ENCODE measurements around the gene GPR65. TPM values are rescaled to one million over a fixed set of nuclear protein-coding genes. Genes with fewer than 3 reads are reported as not detected.

The GPR65 gene
- total and polyA plus RNA-seq, 9 of the 15 experiments (the other 6 are each of a cell fraction or from before 2014, with no cell fraction given) = 0.03 to 0.11 (median 0.04) TPM; not detected in 6

DNA sequence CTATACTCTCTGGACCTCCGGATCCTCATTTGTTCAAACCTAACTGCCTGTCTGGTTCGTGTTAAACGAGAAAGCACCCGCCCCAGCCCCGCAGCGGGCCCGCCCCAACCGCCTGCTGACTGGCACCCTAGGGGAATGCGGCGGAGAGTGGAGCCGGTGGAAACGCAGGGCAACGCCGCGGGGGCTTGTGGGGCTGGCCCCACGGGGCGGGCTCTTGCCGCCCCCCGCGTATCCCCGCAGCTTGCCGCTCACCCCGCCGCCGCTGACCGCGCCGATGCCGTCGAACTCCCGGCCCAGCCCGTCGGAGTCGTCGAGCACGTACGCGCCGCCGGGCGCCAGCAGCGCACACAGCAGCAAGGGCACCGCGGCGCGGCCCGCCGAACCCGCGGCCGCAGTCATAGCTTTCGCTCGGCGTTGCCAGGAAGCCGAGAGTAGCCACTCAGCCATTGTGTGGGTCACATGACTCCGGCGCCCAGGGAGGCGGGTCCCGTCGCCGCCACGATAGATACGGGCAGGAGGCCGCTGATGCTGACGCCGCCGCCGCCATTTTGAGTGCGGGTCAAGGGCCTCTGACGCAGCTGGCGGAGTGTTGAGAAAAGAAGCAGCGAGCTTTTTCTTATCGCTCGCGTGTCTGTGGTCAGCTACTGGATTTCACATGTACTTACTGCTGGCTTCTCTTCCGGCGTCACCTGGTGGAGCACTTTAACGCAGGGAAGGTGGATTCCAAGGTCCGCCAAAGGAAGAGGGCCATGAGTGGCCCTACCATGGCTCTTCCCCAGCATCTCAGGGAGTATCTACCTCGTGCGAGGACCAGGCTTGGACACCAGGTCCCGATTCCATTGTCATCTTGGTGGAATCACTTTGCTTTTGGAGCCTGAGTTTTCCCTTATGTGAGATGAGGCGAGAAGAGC lies 12.0 kb upstream of the GPR65 start, which contains the start of gene GALC (continued):
- TF ChIP-seq, protein P1, sequence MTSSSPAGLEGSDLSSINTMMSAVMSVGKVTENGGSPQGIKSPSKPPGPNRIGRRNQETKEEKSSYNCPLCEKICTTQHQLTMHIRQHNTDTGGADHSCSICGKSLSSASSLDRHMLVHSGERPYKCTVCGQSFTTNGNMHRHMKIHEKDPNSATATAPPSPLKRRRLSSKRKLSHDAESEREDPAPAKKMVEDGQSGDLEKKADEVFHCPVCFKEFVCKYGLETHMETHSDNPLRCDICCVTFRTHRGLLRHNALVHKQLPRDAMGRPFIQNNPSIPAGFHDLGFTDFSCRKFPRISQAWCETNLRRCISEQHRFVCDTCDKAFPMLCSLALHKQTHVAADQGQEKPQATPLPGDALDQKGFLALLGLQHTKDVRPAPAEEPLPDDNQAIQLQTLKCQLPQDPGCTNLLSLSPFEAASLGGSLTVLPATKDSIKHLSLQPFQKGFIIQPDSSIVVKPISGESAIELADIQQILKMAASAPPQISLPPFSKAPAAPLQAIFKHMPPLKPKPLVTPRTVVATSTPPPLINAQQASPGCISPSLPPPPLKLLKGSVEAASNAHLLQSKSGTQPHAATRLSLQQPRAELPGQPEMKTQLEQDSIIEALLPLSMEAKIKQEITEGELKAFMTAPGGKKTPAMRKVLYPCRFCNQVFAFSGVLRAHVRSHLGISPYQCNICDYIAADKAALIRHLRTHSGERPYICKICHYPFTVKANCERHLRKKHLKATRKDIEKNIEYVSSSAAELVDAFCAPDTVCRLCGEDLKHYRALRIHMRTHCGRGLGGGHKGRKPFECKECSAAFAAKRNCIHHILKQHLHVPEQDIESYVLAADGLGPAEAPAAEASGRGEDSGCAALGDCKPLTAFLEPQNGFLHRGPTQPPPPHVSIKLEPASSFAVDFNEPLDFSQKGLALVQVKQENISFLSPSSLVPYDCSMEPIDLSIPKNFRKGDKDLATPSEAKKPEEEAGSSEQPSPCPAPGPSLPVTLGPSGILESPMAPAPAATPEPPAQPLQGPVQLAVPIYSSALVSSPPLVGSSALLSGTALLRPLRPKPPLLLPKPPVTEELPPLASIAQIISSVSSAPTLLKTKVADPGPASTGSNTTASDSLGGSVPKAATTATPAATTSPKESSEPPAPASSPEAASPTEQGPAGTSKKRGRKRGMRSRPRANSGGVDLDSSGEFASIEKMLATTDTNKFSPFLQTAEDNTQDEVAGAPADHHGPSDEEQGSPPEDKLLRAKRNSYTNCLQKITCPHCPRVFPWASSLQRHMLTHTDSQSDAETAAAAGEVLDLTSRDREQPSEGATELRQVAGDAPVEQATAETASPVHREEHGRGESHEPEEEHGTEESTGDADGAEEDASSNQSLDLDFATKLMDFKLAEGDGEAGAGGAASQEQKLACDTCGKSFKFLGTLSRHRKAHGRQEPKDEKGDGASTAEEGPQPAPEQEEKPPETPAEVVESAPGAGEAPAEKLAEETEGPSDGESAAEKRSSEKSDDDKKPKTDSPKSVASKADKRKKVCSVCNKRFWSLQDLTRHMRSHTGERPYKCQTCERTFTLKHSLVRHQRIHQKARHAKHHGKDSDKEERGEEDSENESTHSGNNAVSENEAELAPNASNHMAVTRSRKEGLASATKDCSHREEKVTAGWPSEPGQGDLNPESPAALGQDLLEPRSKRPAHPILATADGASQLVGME (CRISPR knock-in tag; IDR thresholded peaks at IDR 0.05) = no peak
- TF ChIP-seq GABPA (tag; conservative IDR thresholded peaks at IDR 0.05; ENCODE audit: low read depth) = peak; percentile 50
- TF ChIP-seq RBM14 (IDR thresholded peaks at IDR 0.05; ENCODE audit: borderline replicate concordance, insufficient read depth, low read depth, low read length) = no peak
- no peak for TF ChIP-seq RBM34 (IDR thresholded peaks at IDR 0.05; ENCODE audit: borderline replicate concordance, insufficient read depth, low read length)
- no peak for TF ChIP-seq STAG1 (CRISPR knock-in tag; IDR thresholded peaks at IDR 0.05; ENCODE audit: borderline replicate concordance)
- TF ChIP-seq SIRT6 (IDR thresholded peaks at IDR 0.05; ENCODE audit: low read depth, low read length) = no peak
- no peak for TF ChIP-seq KDM2B (CRISPR knock-in tag; IDR thresholded peaks at IDR 0.05)
- TF ChIP-seq, protein P2, sequence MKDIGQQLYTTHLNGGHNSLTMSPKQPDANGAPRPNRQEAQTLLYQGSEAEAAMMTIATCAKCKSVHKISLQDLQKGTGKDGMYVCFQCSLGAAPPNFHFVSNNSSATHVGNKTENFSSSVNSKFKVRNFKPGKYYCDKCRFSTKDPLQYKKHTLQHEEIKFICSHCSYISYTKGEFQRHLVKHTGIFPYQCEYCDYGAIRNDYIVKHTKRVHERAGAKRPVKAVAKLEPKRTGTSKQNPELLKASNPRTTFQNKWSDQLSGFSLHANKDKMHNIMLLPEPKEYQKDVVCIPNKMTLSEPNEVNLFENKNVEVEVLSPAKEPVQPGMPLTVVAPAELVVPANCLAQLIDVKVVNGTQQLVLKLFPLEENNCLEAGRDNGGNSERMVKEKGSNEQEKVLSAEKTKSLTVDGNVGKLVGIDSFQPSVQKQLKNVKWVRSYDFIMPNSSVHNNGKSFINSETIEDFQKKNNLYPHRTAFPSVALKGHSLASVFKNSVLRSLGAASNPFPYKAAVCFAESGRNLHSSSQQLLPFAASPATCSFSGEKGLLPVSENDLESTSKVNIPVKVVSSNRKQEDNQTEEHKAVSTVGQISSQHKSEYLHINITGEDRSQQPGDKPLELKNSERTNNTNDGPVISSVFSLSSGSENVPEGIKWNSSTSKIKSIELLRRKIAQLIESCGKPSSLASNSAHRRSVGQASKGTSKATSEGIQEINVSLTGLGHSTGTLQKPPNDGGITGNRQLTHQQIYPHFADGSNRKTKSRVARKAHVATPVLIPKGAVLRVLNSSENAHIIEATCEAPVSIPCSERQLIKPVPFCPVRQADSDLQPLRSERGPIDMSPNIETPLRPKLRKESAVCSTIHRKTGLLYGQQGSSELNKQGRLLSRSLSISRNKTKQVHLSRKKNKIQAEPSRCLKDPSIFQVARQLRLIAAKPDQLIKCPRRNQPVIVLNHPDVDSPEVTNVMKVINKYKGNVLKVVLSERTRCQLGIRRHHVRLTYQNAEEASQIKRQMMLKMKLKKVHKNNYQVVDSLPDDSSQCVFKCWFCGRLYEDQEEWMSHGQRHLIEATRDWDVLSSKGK (CRISPR knock-in tag; IDR thresholded peaks at IDR 0.05) = no peak
- TF ChIP-seq, protein P3, sequence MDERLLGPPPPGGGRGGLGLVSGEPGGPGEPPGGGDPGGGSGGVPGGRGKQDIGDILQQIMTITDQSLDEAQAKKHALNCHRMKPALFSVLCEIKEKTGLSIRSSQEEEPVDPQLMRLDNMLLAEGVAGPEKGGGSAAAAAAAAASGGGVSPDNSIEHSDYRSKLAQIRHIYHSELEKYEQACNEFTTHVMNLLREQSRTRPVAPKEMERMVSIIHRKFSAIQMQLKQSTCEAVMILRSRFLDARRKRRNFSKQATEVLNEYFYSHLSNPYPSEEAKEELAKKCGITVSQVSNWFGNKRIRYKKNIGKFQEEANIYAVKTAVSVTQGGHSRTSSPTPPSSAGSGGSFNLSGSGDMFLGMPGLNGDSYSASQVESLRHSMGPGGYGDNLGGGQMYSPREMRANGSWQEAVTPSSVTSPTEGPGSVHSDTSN (CRISPR knock-in tag; IDR thresholded peaks at IDR 0.05; ENCODE audit: low read depth) = no peak
- TF ChIP-seq, protein P3 (tag; conservative IDR thresholded peaks at IDR 0.05; ENCODE audit: low read depth) = no peak
- TF ChIP-seq, protein P4, sequence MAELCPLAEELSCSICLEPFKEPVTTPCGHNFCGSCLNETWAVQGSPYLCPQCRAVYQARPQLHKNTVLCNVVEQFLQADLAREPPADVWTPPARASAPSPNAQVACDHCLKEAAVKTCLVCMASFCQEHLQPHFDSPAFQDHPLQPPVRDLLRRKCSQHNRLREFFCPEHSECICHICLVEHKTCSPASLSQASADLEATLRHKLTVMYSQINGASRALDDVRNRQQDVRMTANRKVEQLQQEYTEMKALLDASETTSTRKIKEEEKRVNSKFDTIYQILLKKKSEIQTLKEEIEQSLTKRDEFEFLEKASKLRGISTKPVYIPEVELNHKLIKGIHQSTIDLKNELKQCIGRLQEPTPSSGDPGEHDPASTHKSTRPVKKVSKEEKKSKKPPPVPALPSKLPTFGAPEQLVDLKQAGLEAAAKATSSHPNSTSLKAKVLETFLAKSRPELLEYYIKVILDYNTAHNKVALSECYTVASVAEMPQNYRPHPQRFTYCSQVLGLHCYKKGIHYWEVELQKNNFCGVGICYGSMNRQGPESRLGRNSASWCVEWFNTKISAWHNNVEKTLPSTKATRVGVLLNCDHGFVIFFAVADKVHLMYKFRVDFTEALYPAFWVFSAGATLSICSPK (IDR thresholded peaks at IDR 0.05; ENCODE audit: borderline replicate concordance) = no peak

Measured in K562 (cell line).